Measurements from ENCODE around the gene CD27.
"Not testable (repeated sequence)": the region's sequence is repeated elsewhere in the genome, so short reads cannot be mapped to it uniquely, and the experiment has no call there.

Gene CD27

DNA sequence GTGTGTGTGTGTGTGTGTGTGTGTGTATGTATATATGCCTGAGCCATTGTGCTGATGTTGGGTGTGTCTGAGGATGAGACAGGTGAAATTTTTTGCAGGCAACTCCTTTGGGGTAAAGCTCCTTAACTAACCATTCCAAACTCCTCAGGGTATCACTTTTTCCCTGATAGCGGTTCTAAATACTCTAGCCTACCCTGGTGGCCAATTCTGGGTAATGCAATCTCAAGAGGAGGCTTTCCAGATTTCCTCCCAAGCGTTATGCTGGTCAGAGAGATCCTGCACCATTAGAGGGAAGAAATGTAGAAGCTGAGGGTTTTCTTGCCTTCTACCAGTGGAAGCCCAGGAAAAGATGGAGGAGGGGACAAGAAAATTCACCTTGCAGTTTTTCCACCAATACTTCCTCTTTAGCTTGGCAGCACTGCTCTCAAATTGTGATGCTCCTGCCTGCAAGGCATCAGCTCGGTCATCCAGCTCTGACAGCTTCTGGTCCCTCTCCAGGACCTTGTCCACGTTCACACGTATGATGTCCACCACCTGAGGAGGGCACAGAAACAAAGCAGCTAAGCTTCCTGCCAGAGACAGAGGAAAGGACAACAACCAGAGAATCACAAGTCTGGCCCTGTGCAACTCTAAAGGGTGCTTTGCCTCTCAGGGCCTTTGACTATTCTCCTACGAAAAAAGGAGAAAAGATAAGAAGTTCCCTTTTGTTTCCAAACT lies 20.9 kb downstream of the CD27 start:
- Histone ChIP-seq H3K9me3 (ENCODE audit: control insufficient read depth, insufficient read depth, low read depth, low read length) (no peaks in the 10 kb centered on the region), H3K36me3 (ENCODE audit: control insufficient read depth in 2 of 2, insufficient read depth in 1 of 2, low read length in 2 of 2) (peaks cover 9 to 62% of the 10 kb centered on the region in 2 experiments), H3K27ac (ENCODE audit: extremely low read depth, low read depth, low read length) (no peak overlapping the region), H3K4me3 (ENCODE audit: low read depth, low read length) (no peak overlapping the region), H3K4me1 (ENCODE audit: control insufficient read depth, insufficient read depth, low read length) (peaks cover 2% of the 10 kb centered on the region; the same call in 1 of the 2 replicates)
- ChIA-PET POLR2A (interaction anchor here (0.9 to 2.2 kb wide), 9 partner anchors 9 to 143 kb away, joined by 3 to 13 read pairs (median 3); partner anchors contain the start of genes GAPDH and TAPBPL), CTCF (interaction anchor here (0.6 to 2.2 kb wide), 66 partner anchors 9 to 1024 kb away, joined by 3 to 73 read pairs (median 4); partner anchors contain the start of genes CD27, MRPL51 and TAPBPL)
- TF ChIP-seq ZNF2 (tag by site-specific recombination; IDR thresholded peaks at IDR 0.05) = no peak
- TF ChIP-seq ZNF221 (tag by site-specific recombination; IDR thresholded peaks at IDR 0.05; ENCODE audit: borderline replicate concordance) = no peak
- TF ChIP-seq ZNF354C (tag by site-specific recombination; IDR thresholded peaks at IDR 0.05; ENCODE audit: borderline replicate concordance, low read depth) = no peak
- peak; percentile 93 for TF ChIP-seq ZNF654 (tag by site-specific recombination; IDR thresholded peaks at IDR 0.05; ENCODE audit: low read depth)
- TF ChIP-seq PRDM1 (tag by site-specific recombination; IDR thresholded peaks at IDR 0.05) = no peak
- 0 out of 2 replicates have a peak, but pooled peaks have one; percentile 18 for TF ChIP-seq ZBTB17 (tag by site-specific recombination; IDR thresholded peaks at IDR 0.05)
- TF ChIP-seq, protein P1, sequence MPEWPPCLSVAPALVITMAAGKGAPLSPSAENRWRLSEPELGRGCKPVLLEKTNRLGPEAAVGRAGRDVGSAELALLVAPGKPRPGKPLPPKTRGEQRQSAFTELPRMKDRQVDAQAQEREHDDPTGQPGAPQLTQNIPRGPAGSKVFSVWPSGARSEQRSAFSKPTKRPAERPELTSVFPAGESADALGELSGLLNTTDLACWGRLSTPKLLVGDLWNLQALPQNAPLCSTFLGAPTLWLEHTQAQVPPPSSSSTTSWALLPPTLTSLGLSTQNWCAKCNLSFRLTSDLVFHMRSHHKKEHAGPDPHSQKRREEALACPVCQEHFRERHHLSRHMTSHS (tag by site-specific recombination; IDR thresholded peaks at IDR 0.05) = no peak
- TF ChIP-seq, protein P2, sequence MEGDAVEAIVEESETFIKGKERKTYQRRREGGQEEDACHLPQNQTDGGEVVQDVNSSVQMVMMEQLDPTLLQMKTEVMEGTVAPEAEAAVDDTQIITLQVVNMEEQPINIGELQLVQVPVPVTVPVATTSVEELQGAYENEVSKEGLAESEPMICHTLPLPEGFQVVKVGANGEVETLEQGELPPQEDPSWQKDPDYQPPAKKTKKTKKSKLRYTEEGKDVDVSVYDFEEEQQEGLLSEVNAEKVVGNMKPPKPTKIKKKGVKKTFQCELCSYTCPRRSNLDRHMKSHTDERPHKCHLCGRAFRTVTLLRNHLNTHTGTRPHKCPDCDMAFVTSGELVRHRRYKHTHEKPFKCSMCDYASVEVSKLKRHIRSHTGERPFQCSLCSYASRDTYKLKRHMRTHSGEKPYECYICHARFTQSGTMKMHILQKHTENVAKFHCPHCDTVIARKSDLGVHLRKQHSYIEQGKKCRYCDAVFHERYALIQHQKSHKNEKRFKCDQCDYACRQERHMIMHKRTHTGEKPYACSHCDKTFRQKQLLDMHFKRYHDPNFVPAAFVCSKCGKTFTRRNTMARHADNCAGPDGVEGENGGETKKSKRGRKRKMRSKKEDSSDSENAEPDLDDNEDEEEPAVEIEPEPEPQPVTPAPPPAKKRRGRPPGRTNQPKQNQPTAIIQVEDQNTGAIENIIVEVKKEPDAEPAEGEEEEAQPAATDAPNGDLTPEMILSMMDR (tag by site-specific recombination; IDR thresholded peaks at IDR 0.05) = peak; percentile 71
- TF ChIP-seq IKZF3 (tag by site-specific recombination; IDR thresholded peaks at IDR 0.05) = peak; percentile 50; the same call in 1 of the 2 replicates
- TF ChIP-seq ZNF16 (tag by site-specific recombination; IDR thresholded peaks at IDR 0.05; ENCODE audit: low read depth) = no peak
- TF ChIP-seq ZNF350 (tag by site-specific recombination; IDR thresholded peaks at IDR 0.05) = no peak
- no peak for TF ChIP-seq ZNF501 (tag by site-specific recombination; IDR thresholded peaks at IDR 0.05)
- TF ChIP-seq ZSCAN16 (tag by site-specific recombination; IDR thresholded peaks at IDR 0.05) = no peak
- TF ChIP-seq ZNF660 (tag by site-specific recombination; IDR thresholded peaks at IDR 0.05) = peak; percentile 56
- no peak for TF ChIP-seq ZNF707 (tag by site-specific recombination; IDR thresholded peaks at IDR 0.05)

DNA sequence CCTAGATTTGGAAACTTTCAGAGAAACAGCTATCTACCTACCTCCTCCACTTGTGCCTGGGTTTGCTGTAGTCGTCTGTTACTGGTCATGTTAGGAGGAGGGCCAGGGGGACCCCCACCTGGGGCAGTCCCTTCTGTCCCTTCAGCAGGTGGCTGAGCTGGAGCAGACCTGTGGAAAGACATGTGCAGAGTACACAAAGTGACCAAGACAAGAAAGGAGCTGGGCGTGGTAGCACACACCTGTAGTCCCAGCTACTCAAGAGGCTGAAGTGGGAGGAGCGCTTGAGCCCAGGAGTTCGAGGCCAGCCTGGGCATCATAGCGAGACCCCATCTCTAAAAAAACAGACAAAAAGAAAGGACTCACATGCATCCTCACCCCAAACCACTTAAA lies 21.4 kb downstream of the CD27 start:
- Histone ChIP-seq H3K36me3 (ENCODE audit: control insufficient read depth in 2 of 2, insufficient read depth in 1 of 2, low read length in 2 of 2) (peaks cover 9 to 56% of the 10 kb centered on the region in 2 experiments), H3K4me1 (ENCODE audit: control insufficient read depth, insufficient read depth, low read length) (peaks cover 2% of the 10 kb centered on the region; the same call in 1 of the 2 replicates), H3K27ac (ENCODE audit: extremely low read depth, low read depth, low read length) (no peak overlapping the region), H3K9me3 (ENCODE audit: control insufficient read depth, insufficient read depth, low read depth, low read length) (no peaks in the 10 kb centered on the region), H3K4me3 (ENCODE audit: low read depth, low read length) (no peak overlapping the region)
- ChIA-PET CTCF (interaction anchor here (0.6 to 2.2 kb wide), 38 partner anchors 10 to 1025 kb away, joined by 3 to 73 read pairs (median 6); partner anchors contain the start of genes CD27, MRPL51 and TAPBPL), POLR2A (interaction anchor here (0.5 to 2.2 kb wide), 7 partner anchors 9 to 143 kb away, joined by 3 to 13 read pairs (median 3); partner anchors contain the start of gene GAPDH)
- TF ChIP-seq, protein P3, sequence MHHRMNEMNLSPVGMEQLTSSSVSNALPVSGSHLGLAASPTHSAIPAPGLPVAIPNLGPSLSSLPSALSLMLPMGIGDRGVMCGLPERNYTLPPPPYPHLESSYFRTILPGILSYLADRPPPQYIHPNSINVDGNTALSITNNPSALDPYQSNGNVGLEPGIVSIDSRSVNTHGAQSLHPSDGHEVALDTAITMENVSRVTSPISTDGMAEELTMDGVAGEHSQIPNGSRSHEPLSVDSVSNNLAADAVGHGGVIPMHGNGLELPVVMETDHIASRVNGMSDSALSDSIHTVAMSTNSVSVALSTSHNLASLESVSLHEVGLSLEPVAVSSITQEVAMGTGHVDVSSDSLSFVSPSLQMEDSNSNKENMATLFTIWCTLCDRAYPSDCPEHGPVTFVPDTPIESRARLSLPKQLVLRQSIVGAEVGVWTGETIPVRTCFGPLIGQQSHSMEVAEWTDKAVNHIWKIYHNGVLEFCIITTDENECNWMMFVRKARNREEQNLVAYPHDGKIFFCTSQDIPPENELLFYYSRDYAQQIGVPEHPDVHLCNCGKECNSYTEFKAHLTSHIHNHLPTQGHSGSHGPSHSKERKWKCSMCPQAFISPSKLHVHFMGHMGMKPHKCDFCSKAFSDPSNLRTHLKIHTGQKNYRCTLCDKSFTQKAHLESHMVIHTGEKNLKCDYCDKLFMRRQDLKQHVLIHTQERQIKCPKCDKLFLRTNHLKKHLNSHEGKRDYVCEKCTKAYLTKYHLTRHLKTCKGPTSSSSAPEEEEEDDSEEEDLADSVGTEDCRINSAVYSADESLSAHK (tag by site-specific recombination; IDR thresholded peaks at IDR 0.05) = no peak
- TF ChIP-seq, protein P4, sequence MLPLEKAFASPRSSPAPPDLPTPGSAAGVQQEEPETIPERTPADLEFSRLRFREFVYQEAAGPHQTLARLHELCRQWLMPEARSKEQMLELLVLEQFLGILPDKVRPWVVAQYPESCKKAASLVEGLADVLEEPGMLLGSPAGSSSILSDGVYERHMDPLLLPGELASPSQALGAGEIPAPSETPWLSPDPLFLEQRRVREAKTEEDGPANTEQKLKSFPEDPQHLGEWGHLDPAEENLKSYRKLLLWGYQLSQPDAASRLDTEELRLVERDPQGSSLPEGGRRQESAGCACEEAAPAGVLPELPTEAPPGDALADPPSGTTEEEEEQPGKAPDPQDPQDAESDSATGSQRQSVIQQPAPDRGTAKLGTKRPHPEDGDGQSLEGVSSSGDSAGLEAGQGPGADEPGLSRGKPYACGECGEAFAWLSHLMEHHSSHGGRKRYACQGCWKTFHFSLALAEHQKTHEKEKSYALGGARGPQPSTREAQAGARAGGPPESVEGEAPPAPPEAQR (tag by site-specific recombination; IDR thresholded peaks at IDR 0.05) = no peak
- TF ChIP-seq ZNF707 (tag by site-specific recombination; IDR thresholded peaks at IDR 0.05) (no peak), ZIC2 (tag by site-specific recombination; IDR thresholded peaks at IDR 0.05) (no peak)
- TF ChIP-seq, protein P5, sequence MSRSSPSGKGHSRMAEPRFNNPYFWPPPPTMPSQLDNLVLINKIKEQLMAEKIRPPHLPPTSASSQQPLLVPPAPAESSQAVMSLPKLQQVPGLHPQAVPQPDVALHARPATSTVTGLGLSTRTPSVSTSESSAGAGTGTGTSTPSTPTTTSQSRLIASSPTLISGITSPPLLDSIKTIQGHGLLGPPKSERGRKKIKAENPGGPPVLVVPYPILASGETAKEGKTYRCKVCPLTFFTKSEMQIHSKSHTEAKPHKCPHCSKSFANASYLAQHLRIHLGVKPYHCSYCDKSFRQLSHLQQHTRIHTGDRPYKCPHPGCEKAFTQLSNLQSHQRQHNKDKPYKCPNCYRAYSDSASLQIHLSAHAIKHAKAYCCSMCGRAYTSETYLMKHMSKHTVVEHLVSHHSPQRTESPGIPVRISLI (tag by site-specific recombination; IDR thresholded peaks at IDR 0.05) = no peak

DNA sequence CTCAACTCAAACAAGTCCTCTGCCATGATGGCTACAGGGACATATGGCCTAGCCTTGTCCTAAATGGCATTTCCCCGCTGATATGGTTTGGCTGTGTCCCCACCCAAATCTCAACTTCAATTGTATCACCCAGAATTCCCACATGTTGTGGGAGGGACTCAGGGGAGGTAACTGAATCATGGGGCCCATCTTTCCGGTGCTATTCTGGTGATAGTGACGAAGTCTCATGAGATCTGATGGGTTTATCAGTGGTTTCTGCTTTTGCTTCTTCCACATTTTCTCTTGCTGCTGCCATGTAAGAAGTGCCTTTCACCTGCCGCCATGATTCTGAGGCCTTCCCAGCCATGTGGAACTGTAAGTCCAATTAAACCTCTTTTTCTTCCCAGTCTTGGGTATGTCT lies 22.0 kb downstream of the CD27 start:
- not testable (repeated sequence) for H3K4me3 ChIP-seq (ENCODE audit: low read depth, low read length); H3K27ac ChIP-seq (ENCODE audit: extremely low read depth, low read depth, low read length); H3K4me1 ChIP-seq (ENCODE audit: control insufficient read depth, insufficient read depth, low read length); H3K9me3 ChIP-seq (ENCODE audit: control insufficient read depth, insufficient read depth, low read depth, low read length)
- H3K36me3 ChIP-seq (ENCODE audit: control insufficient read depth in 2 of 2, insufficient read depth in 1 of 2, low read length in 2 of 2) = peaks cover 9 to 50% of the 10 kb centered on the region in 2 experiments
- POLR2A ChIA-PET = interaction anchor here (0.5 to 2.2 kb wide), 4 partner anchors 10 to 141 kb away, joined by 3 to 13 read pairs (median 3); no protein-coding TSS in a partner anchor
- CTCF ChIA-PET = interaction anchor here (0.8 to 2.2 kb wide), 8 partner anchors 10 to 144 kb away, joined by 4 to 73 read pairs (median 13); partner anchors contain the start of genes CD27 and TAPBPL
